ENCODE measurements around the gene MYO9B. TPM values are rescaled to one million over a fixed set of nuclear protein-coding genes. Genes with fewer than 3 reads are reported as not detected.

MYO9B gene
- total RNA-seq, 1 experiment from 2014 or later: 85.4 TPM

DNA sequence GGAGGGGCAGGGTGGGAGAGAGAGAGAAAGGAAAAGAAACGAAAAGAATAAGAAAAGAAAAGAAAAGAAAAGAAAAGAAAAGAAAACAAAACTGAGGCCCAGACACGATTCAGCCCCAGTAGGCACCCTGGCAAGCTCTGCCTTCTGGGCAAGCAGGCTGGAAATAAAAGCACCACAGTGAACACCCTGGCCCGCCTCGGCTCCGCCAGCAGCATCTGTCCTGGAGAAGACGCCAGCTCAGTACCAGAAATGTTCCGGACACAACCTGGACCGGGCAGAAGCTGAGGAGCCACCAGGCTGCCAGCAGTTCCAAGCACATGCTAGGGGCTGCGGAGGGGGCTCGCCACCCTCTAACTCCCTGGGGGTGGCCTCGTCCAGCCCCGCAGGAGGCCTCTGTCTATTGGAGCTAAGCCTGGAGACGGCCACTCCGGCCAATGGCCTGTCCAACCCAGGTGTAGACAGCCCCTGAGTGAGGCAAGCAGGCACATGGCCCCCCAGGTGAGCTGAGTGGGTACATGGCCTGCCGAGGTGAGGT, 37.5 kb upstream of the MYO9B start:
- no peak for TF ChIP-seq EZH2 (IDR thresholded peaks at IDR 0.05; ENCODE audit: borderline replicate concordance, low read depth, low read length, poor library complexity, severe bottlenecking)
- TF ChIP-seq, protein P1, sequence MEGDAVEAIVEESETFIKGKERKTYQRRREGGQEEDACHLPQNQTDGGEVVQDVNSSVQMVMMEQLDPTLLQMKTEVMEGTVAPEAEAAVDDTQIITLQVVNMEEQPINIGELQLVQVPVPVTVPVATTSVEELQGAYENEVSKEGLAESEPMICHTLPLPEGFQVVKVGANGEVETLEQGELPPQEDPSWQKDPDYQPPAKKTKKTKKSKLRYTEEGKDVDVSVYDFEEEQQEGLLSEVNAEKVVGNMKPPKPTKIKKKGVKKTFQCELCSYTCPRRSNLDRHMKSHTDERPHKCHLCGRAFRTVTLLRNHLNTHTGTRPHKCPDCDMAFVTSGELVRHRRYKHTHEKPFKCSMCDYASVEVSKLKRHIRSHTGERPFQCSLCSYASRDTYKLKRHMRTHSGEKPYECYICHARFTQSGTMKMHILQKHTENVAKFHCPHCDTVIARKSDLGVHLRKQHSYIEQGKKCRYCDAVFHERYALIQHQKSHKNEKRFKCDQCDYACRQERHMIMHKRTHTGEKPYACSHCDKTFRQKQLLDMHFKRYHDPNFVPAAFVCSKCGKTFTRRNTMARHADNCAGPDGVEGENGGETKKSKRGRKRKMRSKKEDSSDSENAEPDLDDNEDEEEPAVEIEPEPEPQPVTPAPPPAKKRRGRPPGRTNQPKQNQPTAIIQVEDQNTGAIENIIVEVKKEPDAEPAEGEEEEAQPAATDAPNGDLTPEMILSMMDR (conservative IDR thresholded peaks at IDR 0.05; ENCODE audit: low read depth, low read length): no peak
- H3K27me3 ChIP-seq (replicated peaks; ENCODE audit: insufficient read depth, low read depth, low read length, poor library complexity): peaks cover 3% of the 10 kb centered on the region
- H3K27ac ChIP-seq (ENCODE audit: low read depth, low read length, poor library complexity, severe bottlenecking): no peak overlapping the region
- no TSS peak for BruUV-seq (replicated peaks)
- H3K4me1 ChIP-seq (ENCODE audit: insufficient read depth, low read length, poor library complexity, severe bottlenecking): no peaks in the 10 kb centered on the region
- no peaks in the 10 kb centered on the region for H3K36me3 ChIP-seq (ENCODE audit: insufficient read depth, low read length, poor library complexity, severe bottlenecking)
- DNase-seq (ENCODE audit: low spot score): no peak
- no peak overlapping the region for H3K4me3 ChIP-seq (ENCODE audit: low read depth, low read length, poor library complexity, severe bottlenecking)
- intact Hi-C loops (cut with micrococcal nuclease; ENCODE audit: unreplicated experiment): no loop called here
- ChIA-PET POLR2A (ENCODE audit: low non-redundant PET) (no interaction called here), CTCF (no interaction called here)
- no peaks in the 10 kb centered on the region for H3K9me3 ChIP-seq (ENCODE audit: low read depth, low read length, poor library complexity, severe bottlenecking)

DNA sequence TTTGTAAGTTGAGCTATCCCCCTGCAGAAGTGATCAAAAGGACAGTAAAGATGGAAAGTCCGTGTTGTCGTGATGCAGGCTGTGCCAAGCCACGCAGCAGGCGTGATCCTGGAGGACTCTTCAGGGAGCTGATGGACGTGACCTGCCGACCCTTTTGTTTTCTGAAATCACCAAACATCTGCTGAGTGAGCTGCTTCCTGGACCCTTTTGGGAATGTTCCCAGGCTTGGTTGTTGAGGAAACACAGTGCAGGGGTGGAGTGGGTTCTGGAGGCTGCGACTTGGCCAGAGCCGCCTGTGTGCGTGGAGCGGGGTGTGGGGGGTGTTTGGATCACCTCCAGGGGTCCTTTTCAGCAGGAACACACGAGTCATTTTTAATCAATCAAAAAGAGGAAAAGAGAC, 33.6 kb upstream of the MYO9B start:
- TF ChIP-seq, protein P1 (conservative IDR thresholded peaks at IDR 0.05; ENCODE audit: low read depth, low read length): no peak
- TF ChIP-seq EZH2 (IDR thresholded peaks at IDR 0.05; ENCODE audit: borderline replicate concordance, low read depth, low read length, poor library complexity, severe bottlenecking): no peak
- H3K27me3 ChIP-seq (replicated peaks; ENCODE audit: insufficient read depth, low read depth, low read length, poor library complexity): no peaks in the 10 kb centered on the region
- no peaks in the 10 kb centered on the region for H3K9me3 ChIP-seq (ENCODE audit: low read depth, low read length, poor library complexity, severe bottlenecking)
- no peaks in the 10 kb centered on the region for H3K36me3 ChIP-seq (ENCODE audit: insufficient read depth, low read length, poor library complexity, severe bottlenecking)
- BruUV-seq (replicated peaks): no TSS peak
- H3K27ac ChIP-seq (ENCODE audit: low read depth, low read length, poor library complexity, severe bottlenecking): no peak overlapping the region
- no peak for DNase-seq (ENCODE audit: low spot score)
- POLR2A ChIA-PET (ENCODE audit: low non-redundant PET): no interaction called here
- intact Hi-C loops (cut with micrococcal nuclease; ENCODE audit: unreplicated experiment): no loop called here
- H3K4me1 ChIP-seq (ENCODE audit: insufficient read depth, low read length, poor library complexity, severe bottlenecking): no peaks in the 10 kb centered on the region
- CTCF ChIA-PET: interaction anchor here (0.7 kb wide), 1 partner anchor 243 kb away, joined by 8 read pairs; no protein-coding TSS in a partner anchor
- no peak overlapping the region for H3K4me3 ChIP-seq (ENCODE audit: low read depth, low read length, poor library complexity, severe bottlenecking)

DNA sequence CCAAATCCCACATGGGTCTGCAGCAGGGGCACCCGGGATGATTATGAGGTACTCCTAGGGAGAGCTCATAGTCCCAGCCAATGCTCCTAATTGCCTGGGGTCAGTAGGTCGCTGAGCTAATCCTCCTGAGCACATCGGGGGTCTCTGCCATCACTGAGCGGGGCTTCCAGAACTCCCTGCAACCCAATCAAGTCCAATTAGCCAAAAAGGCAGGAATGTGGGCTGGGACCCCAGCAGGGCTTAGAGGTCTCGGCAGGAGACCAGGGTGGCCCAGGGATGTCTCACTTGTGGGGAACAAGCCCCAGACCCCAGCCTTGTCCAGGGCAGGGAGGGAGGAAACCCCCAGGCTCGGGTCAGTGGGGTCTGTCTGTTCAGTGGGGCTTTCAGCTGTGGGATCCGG, 31.8 kb upstream of the MYO9B start:
- DNase-seq (ENCODE audit: low spot score): no peak
- Histone ChIP-seq H3K4me1 (ENCODE audit: insufficient read depth, low read length, poor library complexity, severe bottlenecking) (no peaks in the 10 kb centered on the region), H3K27ac (ENCODE audit: low read depth, low read length, poor library complexity, severe bottlenecking) (no peak overlapping the region), H3K4me3 (ENCODE audit: low read depth, low read length, poor library complexity, severe bottlenecking) (no peak overlapping the region), H3K9me3 (ENCODE audit: low read depth, low read length, poor library complexity, severe bottlenecking) (no peaks in the 10 kb centered on the region), H3K27me3 (replicated peaks; ENCODE audit: insufficient read depth, low read depth, low read length, poor library complexity) (no peaks in the 10 kb centered on the region), H3K36me3 (ENCODE audit: insufficient read depth, low read length, poor library complexity, severe bottlenecking) (peaks cover 1% of the 10 kb centered on the region)
- intact Hi-C loops (cut with micrococcal nuclease; ENCODE audit: unreplicated experiment): no loop called here
- ChIA-PET POLR2A (ENCODE audit: low non-redundant PET) (no interaction called here), CTCF (interaction anchor here (0.5 kb wide), 1 partner anchor 272 kb away, joined by 7 read pairs; no protein-coding TSS in a partner anchor)
- TF ChIP-seq, protein P1 (conservative IDR thresholded peaks at IDR 0.05; ENCODE audit: low read depth, low read length): no peak
- TF ChIP-seq EZH2 (IDR thresholded peaks at IDR 0.05; ENCODE audit: borderline replicate concordance, low read depth, low read length, poor library complexity, severe bottlenecking): no peak
- BruUV-seq (replicated peaks): no TSS peak

All from A673 (cell line).